ENCODE measurements around the gene PXMP4.

PXMP4 gene

GRCh38 chr20:33676652-33677645 is 43.2 kb downstream of the PXMP4 start:
- no peak for ATAC-seq
- TF ChIP-seq ARNTL (CRISPR knock-in tag; IDR thresholded peaks at IDR 0.05; ENCODE audit: borderline replicate concordance, low read depth) (no peak), PPARA (CRISPR knock-in tag; IDR thresholded peaks at IDR 0.05; ENCODE audit: borderline replicate concordance) (no peak), CREB5 (CRISPR knock-in tag; IDR thresholded peaks at IDR 0.05; ENCODE audit: low read depth) (no peak), TCF4 (CRISPR knock-in tag; IDR thresholded peaks at IDR 0.05; ENCODE audit: borderline replicate concordance) (no peak), BACH2 (CRISPR knock-in tag; IDR thresholded peaks at IDR 0.05; ENCODE audit: borderline replicate concordance) (no peak), ZFP3 (CRISPR knock-in tag; IDR thresholded peaks at IDR 0.05) (no peak), ESRRG (CRISPR knock-in tag; IDR thresholded peaks at IDR 0.05) (no peak), SNAI2 (CRISPR knock-in tag; IDR thresholded peaks at IDR 0.05) (no peak), PATZ1 (CRISPR knock-in tag; IDR thresholded peaks at IDR 0.05; ENCODE audit: borderline replicate concordance) (no peak), RARB (CRISPR knock-in tag; IDR thresholded peaks at IDR 0.05) (no peak)

GRCh38 chr20:33676121-33676520 is 44.0 kb downstream of the PXMP4 start:
- TF ChIP-seq, protein P1, sequence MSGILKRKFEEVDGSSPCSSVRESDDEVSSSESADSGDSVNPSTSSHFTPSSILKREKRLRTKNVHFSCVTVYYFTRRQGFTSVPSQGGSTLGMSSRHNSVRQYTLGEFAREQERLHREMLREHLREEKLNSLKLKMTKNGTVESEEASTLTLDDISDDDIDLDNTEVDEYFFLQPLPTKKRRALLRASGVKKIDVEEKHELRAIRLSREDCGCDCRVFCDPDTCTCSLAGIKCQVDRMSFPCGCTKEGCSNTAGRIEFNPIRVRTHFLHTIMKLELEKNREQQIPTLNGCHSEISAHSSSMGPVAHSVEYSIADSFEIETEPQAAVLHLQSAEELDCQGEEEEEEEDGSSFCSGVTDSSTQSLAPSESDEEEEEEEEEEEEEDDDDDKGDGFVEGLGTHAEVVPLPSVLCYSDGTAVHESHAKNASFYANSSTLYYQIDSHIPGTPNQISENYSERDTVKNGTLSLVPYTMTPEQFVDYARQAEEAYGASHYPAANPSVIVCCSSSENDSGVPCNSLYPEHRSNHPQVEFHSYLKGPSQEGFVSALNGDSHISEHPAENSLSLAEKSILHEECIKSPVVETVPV (CRISPR knock-in tag; IDR thresholded peaks at IDR 0.05), result no peak
- TF ChIP-seq ARNTL (CRISPR knock-in tag; IDR thresholded peaks at IDR 0.05; ENCODE audit: borderline replicate concordance, low read depth), result no peak
- no peak for TF ChIP-seq CREB5 (CRISPR knock-in tag; IDR thresholded peaks at IDR 0.05; ENCODE audit: low read depth)
- TF ChIP-seq ESRRG (CRISPR knock-in tag; IDR thresholded peaks at IDR 0.05), result no peak
- no peak for TF ChIP-seq ZFP3 (CRISPR knock-in tag; IDR thresholded peaks at IDR 0.05)
- no peak for TF ChIP-seq PPARA (CRISPR knock-in tag; IDR thresholded peaks at IDR 0.05; ENCODE audit: borderline replicate concordance)
- TF ChIP-seq, protein P2, sequence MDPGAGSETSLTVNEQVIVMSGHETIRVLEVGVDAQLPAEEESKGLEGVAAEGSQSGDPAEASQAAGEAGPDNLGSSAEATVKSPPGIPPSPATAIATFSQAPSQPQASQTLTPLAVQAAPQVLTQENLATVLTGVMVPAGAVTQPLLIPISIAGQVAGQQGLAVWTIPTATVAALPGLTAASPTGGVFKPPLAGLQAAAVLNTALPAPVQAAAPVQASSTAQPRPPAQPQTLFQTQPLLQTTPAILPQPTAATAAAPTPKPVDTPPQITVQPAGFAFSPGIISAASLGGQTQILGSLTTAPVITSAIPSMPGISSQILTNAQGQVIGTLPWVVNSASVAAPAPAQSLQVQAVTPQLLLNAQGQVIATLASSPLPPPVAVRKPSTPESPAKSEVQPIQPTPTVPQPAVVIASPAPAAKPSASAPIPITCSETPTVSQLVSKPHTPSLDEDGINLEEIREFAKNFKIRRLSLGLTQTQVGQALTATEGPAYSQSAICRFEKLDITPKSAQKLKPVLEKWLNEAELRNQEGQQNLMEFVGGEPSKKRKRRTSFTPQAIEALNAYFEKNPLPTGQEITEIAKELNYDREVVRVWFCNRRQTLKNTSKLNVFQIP (CRISPR knock-in tag; IDR thresholded peaks at IDR 0.05; ENCODE audit: borderline replicate concordance, low read depth), result no peak
- TF ChIP-seq ZC3H10 (CRISPR knock-in tag; IDR thresholded peaks at IDR 0.05), result no peak
- TF ChIP-seq OSR1 (CRISPR knock-in tag; IDR thresholded peaks at IDR 0.05), result no peak
- TF ChIP-seq PATZ1 (CRISPR knock-in tag; IDR thresholded peaks at IDR 0.05; ENCODE audit: borderline replicate concordance), result no peak
- no peak for TF ChIP-seq SNAI2 (CRISPR knock-in tag; IDR thresholded peaks at IDR 0.05)
- TF ChIP-seq ZNF565 (CRISPR knock-in tag; conservative IDR thresholded peaks at IDR 0.05; ENCODE audit: low read depth), result no peak
- TF ChIP-seq BACH2 (CRISPR knock-in tag; IDR thresholded peaks at IDR 0.05; ENCODE audit: borderline replicate concordance), result no peak
- no peak for TF ChIP-seq ISL1 (CRISPR knock-in tag; IDR thresholded peaks at IDR 0.05)
- no peak for TF ChIP-seq TCF4 (CRISPR knock-in tag; IDR thresholded peaks at IDR 0.05; ENCODE audit: borderline replicate concordance)
- TF ChIP-seq ZNF70 (CRISPR knock-in tag; IDR thresholded peaks at IDR 0.05), result no peak
- no peak for TF ChIP-seq CSDC2 (CRISPR knock-in tag; IDR thresholded peaks at IDR 0.05)
- TF ChIP-seq RARB (CRISPR knock-in tag; IDR thresholded peaks at IDR 0.05), result no peak
- no peak for TF ChIP-seq ZFP30 (CRISPR knock-in tag; IDR thresholded peaks at IDR 0.05)
- ATAC-seq, result no peak
